Osteoblast (primary cell): ENCODE data around the gene CCDC6. TPM values are rescaled to one million over a fixed set of nuclear protein-coding genes. Genes with fewer than 3 reads are reported as not detected.
"Not testable (repeated sequence)": the region's sequence is repeated elsewhere in the genome, so short reads cannot be mapped to it uniquely, and the experiment has no call there.

Source experiments
- DNase-seq: peaks from one replicate; pipeline ENCODE4 v3.0.0; 2011; ENCODE audit warnings: low spot score, mixed read lengths; ENCODE audit not compliant: insufficient read length; ENCODE audit errors: missing footprints
- H2AFZ ChIP-seq: 2 replicates; pipeline ENCODE4 v1.6.0; 2011; ENCODE audit warnings: mild to moderate bottlenecking, low read length
- H3K27ac ChIP-seq: 2 replicates; pipeline ENCODE4 v1.5.1; 2011; ENCODE audit warnings: mild to moderate bottlenecking, low read depth, low read length, moderate library complexity
- H3K27me3 ChIP-seq: 2 replicates; pipeline ENCODE4 v1.6.0; 2012; ENCODE audit warnings: mild to moderate bottlenecking, control low read depth, inconsistent platforms, low read length, moderate library complexity; ENCODE audit not compliant: insufficient read depth
- H3K36me3 ChIP-seq: 2 replicates; pipeline ENCODE4 v1.5.1; 2011; ENCODE audit warnings: mild to moderate bottlenecking, low read length, control low read depth, moderate library complexity; ENCODE audit not compliant: insufficient read depth
- H3K4me1 ChIP-seq: 2 replicates; pipeline ENCODE4 v1.5.1; 2011; ENCODE audit warnings: mild to moderate bottlenecking, low read length, control low read depth, moderate library complexity; ENCODE audit not compliant: insufficient read depth
- H3K4me2 ChIP-seq: 2 replicates; pipeline ENCODE4 v1.6.0; 2011; ENCODE audit warnings: mild to moderate bottlenecking, low read length; ENCODE audit not compliant: insufficient read depth
- H3K4me3 ChIP-seq: fragments of 200-600 bp; sonication (generic); 3 replicates; pipeline ENCODE4 v1.5.1; 2012; ENCODE audit warnings: mild to moderate bottlenecking, low read length, inconsistent platforms; ENCODE audit not compliant: insufficient read depth
- H3K79me2 ChIP-seq: 2 replicates; pipeline ENCODE4 v1.6.0; 2012; ENCODE audit warnings: mild to moderate bottlenecking, low read length, control low read depth, inconsistent platforms; ENCODE audit not compliant: insufficient read depth
- H3K9me3 ChIP-seq: 2 replicates; pipeline ENCODE4 v1.5.1; 2011; ENCODE audit warnings: low read depth, low read length, control low read depth
- H4K20me1 ChIP-seq: 2 replicates; pipeline ENCODE4 v1.6.0; 2012; ENCODE audit warnings: mild to moderate bottlenecking, low read length, control low read depth; ENCODE audit not compliant: insufficient read depth
- CTCF ChIP-seq: IDR thresholded peaks from 2 replicates; pipeline ENCODE4 v1.5.1; 2011; ENCODE audit warnings: mild to moderate bottlenecking, low read depth, low read length, moderate library complexity; ENCODE audit errors: extremely low read depth
- total RNA-seq: library from RNA; depleted of rRNA; stranded (reverse); fragments of >200 nt; gene quantifications from 2 replicates; pipeline ENCODE4 v1.2.3, GENCODE V29; 2012

The CCDC6 gene
- total RNA-seq, 1 donor = 51.8 TPM

- Histone ChIP-seq H3K4me1 (no peaks in the 10 kb centered on the region), H3K4me3 (no peak overlapping the region), H3K9me3 (no peaks in the 10 kb centered on the region), H2AFZ (no peak overlapping the region), H3K36me3 (peaks cover 40% of the 10 kb centered on the region), H3K27me3 (no peaks in the 10 kb centered on the region), H3K79me2 (no peaks in the 10 kb centered on the region), H3K27ac (no peak overlapping the region), H3K4me2 (no peak overlapping the region), H4K20me1 (no peaks in the 10 kb centered on the region)
- no peak for DNase-seq
- no peak for TF ChIP-seq CTCF
Observed at GRCh38 chr10:59793919-59794318, 112.4 kb downstream of the CCDC6 start.

DNA sequence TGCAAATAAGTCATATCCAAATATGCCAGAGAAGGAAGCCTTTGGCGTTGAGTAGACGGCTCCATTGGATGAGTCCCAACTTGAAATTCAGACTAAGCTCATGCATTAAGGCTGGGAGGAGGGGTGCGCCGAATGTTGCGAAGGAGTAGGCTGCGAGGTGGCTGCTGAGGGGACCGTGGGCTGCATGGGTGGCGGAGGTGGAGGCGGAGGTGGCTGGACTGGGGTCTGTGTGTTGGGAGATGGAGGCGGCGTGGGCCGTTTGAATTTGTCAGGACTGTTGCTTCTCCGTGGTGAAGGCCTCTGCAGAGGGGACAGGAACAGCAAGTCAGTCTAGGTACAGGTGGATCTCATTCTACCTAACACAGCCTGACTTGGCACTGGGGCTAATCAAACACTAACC lies 113.5 kb downstream of the CCDC6 start:
- Histone ChIP-seq H3K4me3 (no peak overlapping the region), H3K27me3 (no peaks in the 10 kb centered on the region), H3K9me3 (no peaks in the 10 kb centered on the region), H4K20me1 (no peaks in the 10 kb centered on the region), H3K27ac (no peak overlapping the region), H2AFZ (no peak overlapping the region), H3K36me3 (peaks cover 40% of the 10 kb centered on the region), H3K4me1 (no peaks in the 10 kb centered on the region), H3K79me2 (no peaks in the 10 kb centered on the region), H3K4me2 (no peak overlapping the region)
- no peak for TF ChIP-seq CTCF
- DNase-seq = no peak

DNA sequence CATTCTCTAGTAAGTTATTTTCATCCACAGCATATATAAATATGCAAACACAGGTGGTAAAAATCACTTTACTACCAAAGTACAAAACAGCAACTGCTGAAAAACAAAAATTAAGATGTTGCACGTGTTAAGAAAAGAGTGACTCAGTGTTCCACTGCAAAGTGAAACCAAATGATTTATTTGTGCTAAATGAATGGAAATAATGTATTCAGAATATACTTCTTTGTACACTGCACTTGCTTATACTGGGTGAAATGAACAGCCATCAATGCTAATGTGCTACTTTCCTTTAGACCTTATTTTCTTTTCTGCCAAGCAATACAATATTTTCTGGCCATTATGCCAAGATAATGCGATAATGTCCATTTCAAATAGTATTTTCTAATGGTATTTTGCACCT lies 114.8 kb downstream of the CCDC6 start:
- no peak for DNase-seq
- Histone ChIP-seq H3K27ac (no peak overlapping the region), H3K79me2 (no peaks in the 10 kb centered on the region), H3K4me3 (no peak overlapping the region), H3K36me3 (peaks cover 36% of the 10 kb centered on the region), H3K9me3 (no peaks in the 10 kb centered on the region), H3K4me2 (no peak overlapping the region), H3K4me1 (no peaks in the 10 kb centered on the region), H2AFZ (no peak overlapping the region), H3K27me3 (no peaks in the 10 kb centered on the region), H4K20me1 (no peaks in the 10 kb centered on the region)
- no peak for TF ChIP-seq CTCF

DNA sequence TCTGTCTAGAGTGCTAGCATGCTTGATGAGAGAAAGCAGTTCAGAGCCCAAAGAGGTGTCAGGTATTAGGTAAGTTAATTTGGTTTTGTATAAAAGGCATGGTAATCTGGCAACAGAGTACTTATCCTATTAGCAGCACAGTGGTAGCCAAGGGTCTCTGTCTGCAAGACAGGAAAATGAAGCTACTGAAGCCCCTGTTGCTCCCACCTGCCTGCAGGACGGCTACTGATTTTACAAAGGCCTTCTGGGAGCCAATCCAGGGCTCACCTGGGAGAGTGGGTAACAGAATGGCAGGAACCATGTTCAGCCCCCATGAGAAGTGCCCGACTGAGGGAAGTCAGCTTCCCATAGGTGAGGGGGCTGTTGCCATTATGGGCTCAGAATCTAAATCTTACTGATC lies 116.3 kb downstream of the CCDC6 start:
- H3K9me3 ChIP-seq, H3K4me3 ChIP-seq, H3K27me3 ChIP-seq, H3K27ac ChIP-seq, H4K20me1 ChIP-seq, H3K4me1 ChIP-seq, H3K4me2 ChIP-seq, H2AFZ ChIP-seq, DNase-seq, H3K79me2 ChIP-seq: not testable (repeated sequence)
- H3K36me3 ChIP-seq = peaks cover 36% of the 10 kb centered on the region

GRCh38 chr10:59788914-59789313 lies 117.4 kb downstream of the CCDC6 start:
- not testable (repeated sequence) for H4K20me1 ChIP-seq, H3K79me2 ChIP-seq, H3K4me2 ChIP-seq, H3K4me3 ChIP-seq, H3K9me3 ChIP-seq, H2AFZ ChIP-seq, DNase-seq, H3K27ac ChIP-seq, H3K27me3 ChIP-seq, H3K4me1 ChIP-seq
- H3K36me3 ChIP-seq = peaks cover 31% of the 10 kb centered on the region

DNA sequence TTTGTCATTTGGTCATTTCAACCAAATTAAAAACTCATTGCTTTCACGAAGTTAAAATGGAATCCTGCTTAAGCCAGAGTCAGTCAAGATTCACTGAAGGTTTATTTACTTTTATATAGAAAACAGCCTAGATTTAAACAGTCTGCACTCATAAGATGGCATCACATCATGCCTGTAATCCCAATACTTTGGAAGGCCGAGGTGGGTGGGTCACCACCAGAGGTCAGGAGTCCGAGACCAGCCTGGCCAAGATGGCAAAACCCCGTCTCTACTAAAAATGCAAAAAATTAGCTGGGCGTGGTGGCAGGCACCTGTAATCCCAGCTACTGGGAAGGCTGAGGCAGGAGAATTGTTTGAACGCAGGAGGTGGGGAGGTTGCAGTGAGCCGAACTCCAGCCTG lies 119.3 kb downstream of the CCDC6 start:
- H3K4me3 ChIP-seq, H3K4me2 ChIP-seq, H4K20me1 ChIP-seq, H3K79me2 ChIP-seq, DNase-seq, H3K27me3 ChIP-seq, H3K4me1 ChIP-seq, H3K9me3 ChIP-seq, H2AFZ ChIP-seq, H3K27ac ChIP-seq: not testable (repeated sequence)
- peaks cover 13% of the 10 kb centered on the region for H3K36me3 ChIP-seq

DNA sequence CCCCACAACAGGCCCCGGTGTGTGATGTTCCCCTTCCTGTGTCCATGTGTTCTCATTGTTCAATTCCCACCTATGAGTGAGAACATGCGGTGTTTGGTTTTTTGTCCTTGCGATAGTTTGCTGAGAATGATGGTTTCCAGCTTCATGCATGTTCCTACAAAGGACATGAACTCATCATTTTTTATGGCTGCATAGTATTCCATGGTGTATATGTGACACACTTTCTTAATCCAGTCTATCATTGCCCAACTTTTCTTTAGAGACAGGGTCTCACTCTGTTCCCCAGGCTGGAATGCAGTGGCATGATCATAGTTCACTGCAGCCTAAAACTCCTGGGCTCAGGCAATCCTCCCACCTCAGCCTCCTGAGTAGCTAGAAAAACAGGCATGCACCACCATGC lies 120.9 kb downstream of the CCDC6 start:
- H3K4me1 ChIP-seq, H4K20me1 ChIP-seq, H3K4me3 ChIP-seq, H3K4me2 ChIP-seq, H2AFZ ChIP-seq, H3K27me3 ChIP-seq, H3K27ac ChIP-seq, H3K36me3 ChIP-seq, DNase-seq, H3K9me3 ChIP-seq, H3K79me2 ChIP-seq: not testable (repeated sequence)
